ENCODE results near the gene KLHL5.

DNA sequence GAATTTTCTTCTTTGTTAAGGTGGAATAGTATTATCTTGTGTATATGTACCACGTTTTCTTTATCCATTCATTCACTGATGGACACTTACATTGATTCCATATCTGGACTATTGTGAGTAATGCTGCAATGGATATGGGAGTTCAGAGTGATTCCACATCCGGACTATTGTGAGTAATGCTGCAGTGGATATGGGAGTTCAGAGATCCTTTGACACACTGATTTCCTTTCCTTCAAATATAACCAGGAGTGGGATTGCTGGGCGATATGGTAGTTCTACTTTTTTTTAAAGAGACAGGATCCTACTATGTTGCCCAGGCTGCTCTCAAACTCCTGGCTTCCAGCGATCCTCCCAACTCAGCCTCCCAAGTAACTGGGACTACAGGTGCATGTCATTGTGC lies 41.9 kb upstream of the KLHL5 start:
- TF ChIP-seq POLR2A (IDR thresholded peaks at IDR 0.05; ENCODE audit: low read length): no peak
- no peak for TF ChIP-seq RAD21 (conservative IDR thresholded peaks at IDR 0.05 in 1 of 2, IDR thresholded peaks at IDR 0.05 in 1 of 2)
- TF ChIP-seq, protein P1, sequence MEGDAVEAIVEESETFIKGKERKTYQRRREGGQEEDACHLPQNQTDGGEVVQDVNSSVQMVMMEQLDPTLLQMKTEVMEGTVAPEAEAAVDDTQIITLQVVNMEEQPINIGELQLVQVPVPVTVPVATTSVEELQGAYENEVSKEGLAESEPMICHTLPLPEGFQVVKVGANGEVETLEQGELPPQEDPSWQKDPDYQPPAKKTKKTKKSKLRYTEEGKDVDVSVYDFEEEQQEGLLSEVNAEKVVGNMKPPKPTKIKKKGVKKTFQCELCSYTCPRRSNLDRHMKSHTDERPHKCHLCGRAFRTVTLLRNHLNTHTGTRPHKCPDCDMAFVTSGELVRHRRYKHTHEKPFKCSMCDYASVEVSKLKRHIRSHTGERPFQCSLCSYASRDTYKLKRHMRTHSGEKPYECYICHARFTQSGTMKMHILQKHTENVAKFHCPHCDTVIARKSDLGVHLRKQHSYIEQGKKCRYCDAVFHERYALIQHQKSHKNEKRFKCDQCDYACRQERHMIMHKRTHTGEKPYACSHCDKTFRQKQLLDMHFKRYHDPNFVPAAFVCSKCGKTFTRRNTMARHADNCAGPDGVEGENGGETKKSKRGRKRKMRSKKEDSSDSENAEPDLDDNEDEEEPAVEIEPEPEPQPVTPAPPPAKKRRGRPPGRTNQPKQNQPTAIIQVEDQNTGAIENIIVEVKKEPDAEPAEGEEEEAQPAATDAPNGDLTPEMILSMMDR (IDR thresholded peaks at IDR 0.05): no peak
- no peak for TF ChIP-seq PHF8 (IDR thresholded peaks at IDR 0.05; ENCODE audit: borderline replicate concordance, low read depth)
- no peak for TF ChIP-seq CBX8 (IDR thresholded peaks at IDR 0.05)
- TF ChIP-seq, protein P2, sequence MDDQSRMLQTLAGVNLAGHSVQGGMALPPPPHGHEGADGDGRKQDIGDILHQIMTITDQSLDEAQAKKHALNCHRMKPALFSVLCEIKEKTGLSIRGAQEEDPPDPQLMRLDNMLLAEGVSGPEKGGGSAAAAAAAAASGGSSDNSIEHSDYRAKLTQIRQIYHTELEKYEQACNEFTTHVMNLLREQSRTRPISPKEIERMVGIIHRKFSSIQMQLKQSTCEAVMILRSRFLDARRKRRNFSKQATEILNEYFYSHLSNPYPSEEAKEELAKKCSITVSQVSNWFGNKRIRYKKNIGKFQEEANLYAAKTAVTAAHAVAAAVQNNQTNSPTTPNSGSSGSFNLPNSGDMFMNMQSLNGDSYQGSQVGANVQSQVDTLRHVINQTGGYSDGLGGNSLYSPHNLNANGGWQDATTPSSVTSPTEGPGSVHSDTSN (IDR thresholded peaks at IDR 0.05): no peak
- TF ChIP-seq HDAC2 (IDR thresholded peaks at IDR 0.05): no peak
- no peak for TF ChIP-seq KDM1A (IDR thresholded peaks at IDR 0.05; ENCODE audit: low read depth)
- TF ChIP-seq, protein P3, sequence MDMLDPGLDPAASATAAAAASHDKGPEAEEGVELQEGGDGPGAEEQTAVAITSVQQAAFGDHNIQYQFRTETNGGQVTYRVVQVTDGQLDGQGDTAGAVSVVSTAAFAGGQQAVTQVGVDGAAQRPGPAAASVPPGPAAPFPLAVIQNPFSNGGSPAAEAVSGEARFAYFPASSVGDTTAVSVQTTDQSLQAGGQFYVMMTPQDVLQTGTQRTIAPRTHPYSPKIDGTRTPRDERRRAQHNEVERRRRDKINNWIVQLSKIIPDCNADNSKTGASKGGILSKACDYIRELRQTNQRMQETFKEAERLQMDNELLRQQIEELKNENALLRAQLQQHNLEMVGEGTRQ (IDR thresholded peaks at IDR 0.05): no peak
- no peak for TF ChIP-seq POLR2AphosphoS2 (conservative IDR thresholded peaks at IDR 0.05; ENCODE audit: low read length)
- no peak for TF ChIP-seq MYC (IDR thresholded peaks at IDR 0.05; ENCODE audit: borderline replicate concordance, low read length)
- no peak for TF ChIP-seq CHD2 (IDR thresholded peaks at IDR 0.05; ENCODE audit: low read length, partially characterized antibody)

All from A549 (cell line).